ENCODE data around the gene TPM1.
"Not testable (repeated sequence)": the region's sequence is repeated elsewhere in the genome, so short reads cannot be mapped to it uniquely, and the experiment has no call there.

Gene TPM1

GRCh38 chr15:63075984-63076713 is 33.6 kb downstream of the TPM1 start:
- DNase-seq = no peak

GRCh38 chr15:63076714-63077046 is 34.1 kb downstream of the TPM1 start:
- no peak for DNase-seq

GRCh38 chr15:63077952-63078351 is 35.4 kb downstream of the TPM1 start:
- no peak for DNase-seq

- DNase-seq = no peak
Observed at GRCh38 chr15:63079947-63080626, 37.5 kb downstream of the TPM1 start.

- DNase-seq = no peak
Observed at GRCh38 chr15:63080634-63081250, 38.2 kb downstream of the TPM1 start.

- no peak for DNase-seq
Observed at GRCh38 chr15:63082366-63082765, 39.8 kb downstream of the TPM1 start.

GRCh38 chr15:63083044-63083443 is 40.5 kb downstream of the TPM1 start:
- DNase-seq = no peak

GRCh38 chr15:63083541-63083940 is 41.0 kb downstream of the TPM1 start:
- no peak for DNase-seq

- DNase-seq = no peak
Observed at GRCh38 chr15:63084806-63085205, 42.3 kb downstream of the TPM1 start.

- DNase-seq = no peak
Observed at GRCh38 chr15:63085289-63085688, 42.7 kb downstream of the TPM1 start.

GRCh38 chr15:63086271-63086670 is 43.7 kb downstream of the TPM1 start:
- DNase-seq = no peak

GRCh38 chr15:63086947-63087346 is 44.4 kb downstream of the TPM1 start:
- no peak for DNase-seq

- no peak for DNase-seq
Observed at GRCh38 chr15:63088533-63089245, 46.1 kb downstream of the TPM1 start.

GRCh38 chr15:63089260-63090043 is 46.9 kb downstream of the TPM1 start:
- DNase-seq = peak; percentile 5

GRCh38 chr15:63090472-63090871 is 47.9 kb downstream of the TPM1 start:
- DNase-seq = no peak

GRCh38 chr15:63090887-63091286 is 48.3 kb downstream of the TPM1 start:
- no peak for DNase-seq

GRCh38 chr15:63091679-63092446 is 49.3 kb downstream of the TPM1 start:
- no peak for DNase-seq

- peak; percentile 40 for DNase-seq
Observed at GRCh38 chr15:63093486-63094205, 51.1 kb downstream of the TPM1 start.

GRCh38 chr15:63094495-63094931 is 52.0 kb downstream of the TPM1 start:
- DNase-seq = no peak

- no peak for DNase-seq
Observed at GRCh38 chr15:63096178-63096577, 53.6 kb downstream of the TPM1 start.

- DNase-seq = not testable (repeated sequence)
Observed at GRCh38 chr15:63098901-63099300, 56.4 kb downstream of the TPM1 start.

Measured in NCI-H2029 treated with DMSO at 0.1 percent for 48 hours (cell line).